CD4-positive, alpha-beta T cell treated with Interleukin-12 subunit alpha and Interleukin-12 subunit beta, for 1 hour (primary cell): ENCODE data around the gene CD2.

Experiments used
- DNase-seq: peaks from one replicate; pipeline ENCODE4 v3.0.0-alpha.2; 2020

The CD2 gene

GRCh38 chr1:116762781-116763115 lies 8.5 kb downstream of the CD2 start:
- DNase-seq: no peak

DNA sequence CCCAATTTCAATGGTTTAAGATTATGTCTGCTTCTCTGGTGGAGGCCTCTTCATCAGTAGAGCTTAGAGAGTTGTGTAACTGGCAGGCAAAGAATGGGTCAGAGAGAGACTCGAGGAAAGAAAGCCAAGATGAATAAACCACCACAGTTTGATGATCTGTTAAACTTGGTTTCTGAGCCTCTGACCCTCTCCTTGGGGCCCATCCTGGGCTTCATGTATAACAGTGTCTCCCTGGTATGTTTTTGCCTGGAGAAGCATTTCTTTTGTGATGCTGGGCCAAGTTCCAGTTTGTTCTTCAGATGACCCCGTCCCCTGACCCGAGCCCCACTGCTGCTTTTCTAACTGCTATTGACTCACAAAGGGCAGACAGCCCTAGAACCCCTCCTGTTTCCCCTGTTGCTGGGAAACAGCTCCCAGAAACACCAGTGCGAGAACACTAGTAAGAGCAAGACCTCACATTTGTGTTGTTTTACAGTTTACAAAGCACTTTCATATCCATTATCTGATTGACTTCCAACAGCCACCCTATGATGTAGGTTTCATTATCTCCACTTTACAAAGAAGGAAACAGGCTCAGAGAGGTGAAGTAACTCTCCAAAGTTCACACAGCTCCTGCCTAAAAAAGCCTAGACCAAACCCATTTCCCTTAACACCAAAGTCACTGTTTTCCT lies 9.0 kb downstream of the CD2 start:
- DNase-seq: peak; percentile 76

GRCh38 chr1:116763787-116764465 lies 9.7 kb downstream of the CD2 start:
- peak; percentile 60 for DNase-seq

- DNase-seq: peak; percentile 76
These were observed 10.3 kb downstream of the CD2 start for GRCh38 chr1:116764466-116764898.

DNA sequence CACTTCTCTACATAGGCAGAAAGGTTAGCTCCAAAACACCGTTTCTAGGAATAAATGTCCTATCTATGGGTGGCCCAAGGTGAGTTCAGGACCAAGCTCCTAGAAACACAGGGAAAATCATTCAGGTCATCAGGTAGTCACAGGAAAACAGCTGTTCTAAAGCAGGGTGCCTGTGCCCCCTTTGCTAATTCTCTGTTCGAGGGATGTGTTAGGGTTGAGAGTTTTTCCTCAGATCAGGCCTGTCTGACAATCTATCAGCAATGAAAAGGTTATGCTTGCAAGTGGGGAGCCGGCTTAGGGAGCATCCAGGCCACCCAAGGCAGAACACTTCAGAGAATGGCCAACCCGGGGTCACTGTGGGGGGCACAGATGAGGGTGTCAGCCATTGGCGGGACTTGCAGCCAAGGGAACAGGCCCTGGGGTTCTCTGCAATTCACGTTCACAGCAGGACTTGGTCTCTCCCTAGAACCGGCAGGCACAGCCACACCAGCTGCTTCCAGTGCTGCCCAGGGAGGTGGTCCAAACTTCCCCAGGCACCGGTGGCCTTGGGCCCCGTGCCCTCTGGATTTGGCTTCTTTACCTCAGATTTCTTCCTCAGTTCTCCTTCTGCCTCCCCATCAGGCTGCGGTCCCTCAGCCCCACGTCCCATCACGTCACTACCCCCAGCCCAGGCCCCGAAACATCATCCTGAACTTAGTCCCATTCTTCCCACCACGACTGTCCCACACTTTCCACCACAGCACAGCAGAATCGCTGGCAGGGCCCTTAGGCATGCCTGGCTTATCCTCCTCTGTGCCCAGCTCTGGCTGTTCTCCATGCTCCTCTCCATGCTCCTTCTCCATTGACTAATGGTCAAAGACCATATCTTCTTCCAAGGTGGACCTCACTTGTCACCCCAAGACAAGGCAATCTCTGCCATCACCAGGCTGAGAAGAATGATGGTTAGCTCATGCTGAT lies 11.0 kb downstream of the CD2 start:
- no peak for DNase-seq

GRCh38 chr1:116765962-116766361 lies 11.7 kb downstream of the CD2 start:
- DNase-seq: no peak

GRCh38 chr1:116766616-116767469 lies 12.6 kb downstream of the CD2 start:
- DNase-seq: peak; percentile 71

DNA sequence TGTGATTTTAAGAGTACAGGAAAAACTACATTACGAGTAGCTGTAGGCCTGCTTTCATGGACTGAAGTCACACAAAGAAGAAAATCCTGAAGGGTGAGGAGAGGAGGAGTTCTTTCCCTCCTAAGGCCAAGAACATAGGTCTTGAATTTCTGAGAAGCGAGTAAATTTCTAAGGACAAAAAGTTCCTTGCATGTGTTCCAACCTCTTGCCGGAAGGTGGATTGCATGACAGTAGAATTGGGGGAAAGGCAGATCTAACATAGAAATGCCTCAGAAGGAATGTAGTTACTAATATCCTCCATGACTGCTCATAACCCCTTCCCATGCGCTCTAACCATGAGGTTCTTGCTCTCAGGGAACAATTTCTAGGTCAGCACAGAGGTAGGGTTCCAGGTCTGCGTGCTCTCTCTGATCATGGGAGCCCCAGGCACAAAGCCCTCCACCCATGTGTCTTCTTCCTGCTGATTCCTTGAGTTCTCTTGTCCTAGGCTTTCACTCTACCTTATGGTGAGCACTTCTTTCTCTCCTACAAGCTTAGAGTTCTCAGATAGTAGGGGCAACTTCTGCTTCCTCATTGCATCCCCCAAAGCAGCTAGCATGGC lies 13.7 kb downstream of the CD2 start:
- no peak for DNase-seq

GRCh38 chr1:116768416-116769103 lies 14.3 kb downstream of the CD2 start:
- DNase-seq: no peak

- DNase-seq: no peak
These were observed 14.8 kb downstream of the CD2 start for GRCh38 chr1:116769104-116769452.

- peak; percentile 87 for DNase-seq
These were observed 15.3 kb downstream of the CD2 start for GRCh38 chr1:116769561-116769977.

DNA sequence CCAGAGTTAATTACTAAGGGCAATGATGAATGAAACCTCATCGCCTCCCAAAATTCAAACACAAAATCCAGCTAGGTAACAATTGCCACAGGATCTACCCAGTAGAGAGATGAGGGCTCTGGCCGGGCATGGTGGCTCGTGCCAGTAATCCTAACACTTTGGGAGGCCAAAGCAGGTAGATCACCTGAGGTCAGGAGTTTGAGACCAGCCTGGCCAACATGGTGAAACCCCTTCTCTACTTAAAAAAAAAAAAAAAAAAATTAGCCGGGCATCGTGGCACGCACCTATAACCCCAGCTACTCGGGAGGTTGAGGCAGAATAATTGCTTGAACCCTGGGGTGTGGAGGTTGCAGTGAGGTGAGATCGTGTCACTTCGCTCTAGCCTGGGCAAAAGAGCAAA lies 15.8 kb downstream of the CD2 start:
- no peak for DNase-seq

- DNase-seq: no peak
These were observed 16.4 kb downstream of the CD2 start for GRCh38 chr1:116770625-116771024.

DNA sequence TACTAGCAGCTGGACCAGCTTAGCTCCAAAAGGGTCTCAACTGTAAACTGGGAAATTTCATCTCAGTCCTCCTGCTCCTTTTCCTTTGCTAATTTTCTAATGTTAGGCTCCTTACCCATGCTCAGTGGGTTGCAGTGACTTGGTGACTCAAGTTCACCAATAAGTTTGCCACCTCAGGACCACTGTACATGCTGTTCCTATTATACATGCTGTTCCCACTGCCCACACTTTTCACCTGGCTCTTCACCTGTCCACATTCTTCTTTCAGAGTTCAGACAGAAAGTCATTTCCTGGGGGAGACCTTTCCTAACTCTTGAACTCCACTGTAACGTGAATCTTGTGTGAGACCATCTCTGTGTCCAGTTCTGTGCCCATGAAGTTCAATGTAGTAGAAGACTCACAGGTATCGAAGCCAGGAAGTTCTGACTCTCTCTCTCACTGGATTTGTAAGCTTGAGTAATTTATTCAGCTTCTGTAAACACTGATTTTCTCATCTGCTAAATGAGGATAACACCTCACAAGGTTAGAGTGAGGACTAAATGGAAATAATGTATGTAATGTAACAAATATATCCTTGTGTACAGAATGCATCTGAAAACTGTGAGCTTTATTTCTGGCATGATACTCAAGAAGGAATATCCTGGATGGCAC lies 17.9 kb downstream of the CD2 start:
- no peak for DNase-seq

DNA sequence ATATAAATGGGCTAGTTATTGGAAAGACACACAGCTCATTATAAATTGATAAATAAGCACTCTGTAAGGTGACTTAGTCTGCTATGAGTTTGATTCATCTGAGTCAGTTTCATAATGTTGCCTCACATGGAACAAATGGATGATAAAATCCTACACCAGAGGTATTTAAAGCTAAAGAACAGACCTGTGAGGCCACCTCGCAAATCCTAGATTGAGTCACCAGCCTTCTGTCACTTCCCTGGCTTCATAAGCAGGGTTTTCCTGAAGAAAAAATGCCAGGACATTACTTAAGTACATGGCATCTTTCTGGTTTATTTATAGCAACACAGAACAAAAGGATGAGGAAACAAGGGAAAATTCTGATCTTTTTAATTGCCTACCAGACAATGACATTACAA lies 18.4 kb downstream of the CD2 start:
- DNase-seq: no peak

- DNase-seq: no peak
These were observed 21.0 kb downstream of the CD2 start for GRCh38 chr1:116775116-116775752.

DNA sequence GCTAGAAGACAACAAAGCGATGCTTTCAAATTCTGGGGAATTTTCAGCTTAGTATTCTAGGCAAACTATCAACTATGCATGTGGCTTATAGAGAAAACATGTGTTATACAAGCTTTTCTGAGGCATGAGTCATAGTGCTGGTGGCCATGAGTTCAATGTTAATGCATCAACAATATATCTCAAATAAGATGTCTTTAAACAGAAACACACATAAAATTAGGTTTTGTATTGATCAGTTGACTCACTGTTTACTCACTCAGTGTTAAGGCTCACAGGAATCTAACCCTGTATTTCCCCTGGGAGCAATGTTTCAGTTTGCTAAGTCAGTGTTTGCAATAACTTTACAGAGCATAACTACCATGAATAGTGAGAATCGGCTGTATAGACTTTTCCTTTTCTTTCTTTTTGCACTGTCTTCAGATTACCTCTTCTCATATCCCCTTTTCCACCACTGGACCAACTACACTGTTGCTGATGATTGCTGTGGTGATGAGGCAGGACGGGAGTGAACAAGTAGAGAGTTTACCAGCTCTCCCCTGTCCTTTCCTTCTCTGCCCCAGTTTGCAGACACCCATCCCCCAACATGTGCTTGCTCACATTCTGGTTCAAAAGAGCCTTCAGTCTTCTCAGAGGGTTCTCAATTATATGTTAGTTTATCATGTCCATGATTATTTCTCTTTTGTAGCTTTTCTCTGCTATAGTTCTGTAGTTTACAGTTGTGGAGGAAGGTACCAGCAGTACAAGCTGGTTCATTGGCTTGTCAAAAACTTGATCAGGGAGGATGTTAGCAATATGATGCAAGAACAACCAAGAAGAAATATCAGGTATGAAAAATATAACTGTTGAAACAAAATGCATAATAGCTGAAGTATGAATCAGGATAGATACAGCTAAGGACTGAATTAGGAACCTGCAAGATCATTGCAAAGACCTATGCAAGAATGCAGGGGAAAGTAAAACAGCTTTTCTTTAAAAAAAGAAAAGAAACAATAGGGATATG lies 23.9 kb downstream of the CD2 start:
- no peak for DNase-seq

DNA sequence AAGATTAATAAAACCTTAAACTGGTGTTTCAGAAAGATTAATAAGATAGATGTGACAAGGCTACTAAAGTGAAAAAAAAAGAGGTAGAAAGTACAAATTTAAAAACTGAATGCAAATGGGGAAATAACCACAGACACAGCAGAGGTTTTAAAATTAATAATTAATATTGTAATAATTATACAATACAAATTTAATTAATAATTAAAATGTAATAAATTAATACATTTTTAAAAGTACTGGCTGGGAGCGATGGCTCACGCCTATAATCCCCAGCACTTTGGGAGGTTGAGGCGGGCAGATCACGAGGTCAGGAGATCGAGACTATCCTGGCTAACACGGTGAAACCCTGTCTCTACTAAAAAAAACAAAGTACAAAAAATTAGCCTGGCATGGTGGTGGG lies 26.8 kb downstream of the CD2 start:
- DNase-seq: no peak

DNA sequence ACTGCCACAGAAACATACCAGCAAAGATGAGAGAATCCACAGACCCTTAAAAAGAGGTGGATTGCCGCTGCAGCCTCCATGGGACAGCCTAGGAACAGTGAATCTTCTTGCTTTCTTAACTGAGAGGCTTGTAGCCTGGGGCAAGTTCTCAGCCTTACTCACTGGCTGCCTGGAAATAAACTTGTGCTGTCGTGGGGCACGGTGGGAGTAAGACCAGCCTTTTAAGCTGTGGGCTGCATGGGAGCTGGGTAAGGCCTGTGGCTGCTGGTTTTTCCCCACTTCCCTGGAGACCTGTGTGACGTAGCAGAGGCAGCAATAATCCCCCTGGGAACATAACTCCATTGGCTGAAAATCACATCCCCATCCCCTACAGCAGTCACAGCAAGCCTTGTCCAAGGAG lies 30.8 kb downstream of the CD2 start:
- no peak for DNase-seq
